HG03432 (cell line): ENCODE measurements around the gene ZSCAN5A.
"Not testable (repeated sequence)": the region's sequence is repeated elsewhere in the genome, so short reads cannot be mapped to it uniquely, and the experiment has no call there.

Source experiments
- ATAC-seq: cut with Tn5 transposase; IDR thresholded peaks from one replicate; pipeline ENCODE4 v1.9.1; 2021; ENCODE audit warnings: mild to moderate bottlenecking, moderate library complexity; ENCODE audit not compliant: unreplicated experiment

The ZSCAN5A gene

DNA sequence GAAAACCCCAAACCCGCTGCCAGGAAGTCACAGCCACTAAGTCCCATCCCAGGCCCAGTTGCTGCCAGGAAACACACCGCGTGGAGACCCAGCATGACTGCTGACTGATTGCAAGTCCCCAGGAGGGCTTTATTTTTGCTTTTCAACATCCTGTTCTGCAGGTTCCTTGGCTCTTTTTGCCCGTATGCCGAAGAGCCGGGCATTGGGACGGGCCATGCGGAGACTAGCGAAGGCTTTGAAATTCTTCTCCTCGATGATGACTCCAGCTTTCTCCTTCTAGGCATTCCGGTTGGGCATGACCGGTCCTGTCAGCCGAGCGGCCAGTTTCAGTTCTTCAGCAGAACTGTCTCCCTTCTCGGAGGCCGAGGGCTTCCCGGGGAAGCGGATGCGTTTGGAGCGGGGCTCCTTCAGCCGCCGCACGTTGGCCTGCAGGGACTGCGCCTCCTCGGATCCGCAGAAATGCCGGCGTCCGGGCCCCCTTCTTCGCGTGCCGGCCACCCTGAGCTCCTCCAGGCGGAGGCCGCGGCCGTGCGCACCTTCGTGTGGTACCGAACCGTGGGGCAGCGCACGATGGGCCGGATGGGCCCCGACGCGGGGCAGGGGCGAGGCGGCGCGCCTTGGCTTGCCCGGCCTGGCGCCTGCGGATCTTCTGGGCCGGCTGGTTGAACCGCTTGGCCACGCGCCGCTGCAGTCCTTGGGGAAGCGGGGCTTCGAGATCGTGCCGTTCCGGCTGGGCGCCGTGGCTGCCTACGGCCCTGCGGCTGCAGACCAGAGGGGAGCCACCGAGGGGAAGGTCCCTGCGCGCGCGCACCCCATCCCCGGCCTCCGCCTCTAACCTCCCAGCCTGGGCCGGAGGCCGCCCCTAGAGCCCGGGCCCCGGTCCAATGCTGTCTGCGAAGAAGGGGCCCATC is 97.3 kb downstream of the ZSCAN5A start:
- ATAC-seq = no peak

DNA sequence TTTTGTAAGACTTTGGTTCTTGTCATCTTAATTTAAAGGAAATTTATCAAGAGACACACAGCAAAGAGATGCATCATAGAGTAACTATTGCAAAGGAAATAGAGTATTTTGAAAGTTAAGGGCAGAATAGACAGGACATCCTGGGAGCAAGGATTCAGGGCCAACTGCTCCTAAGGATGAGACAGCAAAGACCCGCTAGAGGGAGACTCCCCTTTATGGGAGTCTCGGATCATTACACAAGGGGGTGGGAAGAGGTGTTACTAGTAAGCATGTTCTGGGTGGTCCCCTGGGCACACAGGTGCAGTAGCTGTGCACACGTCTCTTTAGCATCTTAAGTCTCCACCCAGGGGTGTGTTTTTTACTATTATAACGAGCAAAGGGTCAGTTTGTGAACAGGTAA is 102.9 kb downstream of the ZSCAN5A start:
- ATAC-seq = no peak

DNA sequence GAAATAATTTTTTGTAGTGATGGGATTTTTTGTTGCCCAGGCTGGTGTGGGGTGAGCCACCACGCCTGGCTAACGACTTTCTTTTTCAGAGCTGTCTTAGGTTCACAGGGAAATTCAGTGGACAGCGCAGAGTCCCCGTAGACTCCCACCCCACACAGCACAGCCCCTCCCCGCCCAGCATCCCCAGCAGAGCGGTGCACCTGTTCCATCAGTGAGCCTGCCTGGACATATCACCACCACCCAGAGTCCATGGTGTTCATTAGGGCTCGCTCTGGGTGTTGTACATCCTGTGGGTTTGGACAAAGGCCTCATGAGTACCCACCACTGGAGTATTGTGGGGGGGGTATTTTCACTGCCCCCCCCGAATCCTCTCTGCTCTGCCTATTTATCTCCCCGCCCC is 104.6 kb downstream of the ZSCAN5A start:
- ATAC-seq = not testable (repeated sequence)

DNA sequence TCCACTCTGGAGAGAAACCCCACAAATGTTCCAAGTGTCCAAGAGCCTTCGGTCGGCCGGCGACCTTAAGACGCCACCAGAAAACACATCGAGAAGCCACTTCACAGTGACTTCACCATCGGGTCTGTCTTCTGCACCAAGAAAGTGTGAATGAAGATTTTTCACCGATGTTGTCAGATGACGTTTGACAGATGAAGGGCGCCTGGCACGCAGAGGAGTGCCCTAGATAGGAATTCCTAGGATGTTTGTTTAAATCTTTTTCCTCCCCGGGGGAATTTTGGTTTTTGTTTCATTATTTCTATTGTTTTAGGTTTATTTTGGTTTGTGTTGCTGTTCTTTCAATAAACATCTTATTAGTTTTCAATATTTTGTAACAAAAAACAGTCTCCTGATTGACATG is 105.5 kb downstream of the ZSCAN5A start:
- ATAC-seq = no peak

DNA sequence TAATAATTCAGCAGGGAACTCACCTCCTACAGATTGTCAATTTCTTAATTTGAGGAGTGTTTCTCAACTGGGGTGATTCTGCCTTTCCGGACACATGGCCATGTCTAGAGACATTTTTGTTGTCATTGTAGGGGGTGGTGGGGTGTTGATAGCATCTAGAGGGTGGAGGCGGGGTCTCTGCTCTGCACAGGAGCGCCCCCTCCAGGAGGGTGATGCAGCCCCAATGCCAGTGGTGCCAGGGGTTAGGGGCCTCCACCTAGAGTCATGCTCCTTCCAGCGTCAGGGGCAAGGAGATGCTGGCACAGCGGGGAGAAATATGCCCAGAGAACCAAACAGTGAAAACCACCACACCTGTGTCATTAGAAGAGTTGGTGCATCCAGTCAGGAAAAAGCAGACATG is 107.1 kb downstream of the ZSCAN5A start:
- ATAC-seq = not testable (repeated sequence)

GRCh38 chr19:56201973-56202372 is 112.7 kb downstream of the ZSCAN5A start, which contains the start of gene ZSCAN5C:
TSS of gene ZSCAN5C (plus strand) at chr19:56202273. CDS start at chr19:56205914, 3,641 bp downstream.
- no peak for ATAC-seq

GRCh38 chr19:56199687-56200086 is 115.0 kb downstream of the ZSCAN5A start:
- no peak for ATAC-seq

DNA sequence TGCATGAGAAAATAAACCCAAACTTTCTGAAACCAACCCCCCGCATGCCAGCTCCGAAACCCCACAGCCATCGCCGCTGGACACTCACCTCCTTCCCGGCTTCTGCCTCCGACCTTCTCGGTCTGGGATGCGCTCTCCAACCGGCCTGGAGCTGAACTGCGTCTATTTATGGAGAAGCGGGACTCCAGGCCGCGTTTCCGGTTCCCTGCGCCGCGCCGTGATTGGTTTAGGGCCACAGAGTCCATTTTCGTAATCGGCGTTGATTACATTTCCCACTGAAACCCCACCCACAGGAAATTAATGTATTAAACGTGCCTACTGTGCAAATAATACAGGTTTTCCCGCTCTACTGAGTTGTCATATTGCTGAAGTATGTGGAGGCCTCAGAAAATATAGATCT is 117.0 kb downstream of the ZSCAN5A start, which contains the start of gene ZSCAN5B:
Gene ZSCAN5B (minus strand): TSS at position 138 of the 400 bp plus-strand sequence. CDS start 4,731 bp downstream, outside the sequence.
- not testable (repeated sequence) for ATAC-seq

DNA sequence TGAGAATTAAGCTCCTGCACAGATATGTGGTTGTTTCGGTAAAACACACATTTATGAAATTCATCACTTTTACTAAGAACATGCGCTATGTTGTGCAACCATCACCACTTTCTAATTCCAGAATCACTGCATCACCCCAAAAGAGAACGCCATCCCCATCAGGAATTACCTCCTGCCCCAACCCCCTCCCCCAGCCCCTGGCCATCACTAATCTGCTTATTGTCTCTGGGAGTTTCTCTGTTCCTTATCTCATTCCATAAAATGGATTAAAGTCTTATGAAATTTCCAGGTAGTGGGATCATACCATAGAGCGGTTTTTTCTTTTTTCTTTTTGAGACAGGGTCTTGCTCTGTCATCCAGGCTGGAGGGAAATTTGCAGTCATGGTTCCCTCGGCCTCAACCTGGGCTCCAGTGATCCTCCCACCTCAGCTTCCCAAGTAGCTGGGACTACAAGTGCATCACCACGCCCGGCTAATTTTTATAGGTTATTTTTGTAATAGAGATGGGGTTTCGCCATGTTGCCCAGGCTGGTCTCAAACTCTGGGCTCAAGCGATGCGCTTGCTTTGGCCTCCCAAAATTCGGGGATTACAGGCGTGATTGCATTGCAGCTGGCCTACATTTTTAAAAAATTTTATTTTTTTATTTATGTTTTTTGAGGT is 120.5 kb downstream of the ZSCAN5A start:
- ATAC-seq = no peak

DNA sequence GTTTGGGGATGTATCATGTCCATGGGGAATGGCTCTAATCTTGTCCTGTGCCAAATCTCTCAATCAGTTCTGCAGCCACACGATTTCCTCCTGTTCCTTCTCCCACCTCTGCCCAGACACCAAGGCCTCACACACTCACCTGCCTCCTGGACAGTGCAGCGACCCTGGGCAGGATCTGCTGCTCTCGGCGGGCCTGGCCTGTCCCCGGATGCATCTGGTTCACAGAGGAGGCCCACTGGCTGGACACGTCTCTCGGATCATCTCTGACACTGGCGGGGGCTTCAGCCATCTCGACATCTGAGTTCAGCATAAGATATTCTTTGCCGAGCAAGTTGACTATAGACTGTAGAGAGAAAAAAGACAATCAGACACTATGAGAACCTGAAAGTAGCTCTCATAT is 122.9 kb downstream of the ZSCAN5A start:
- ATAC-seq = no peak

DNA sequence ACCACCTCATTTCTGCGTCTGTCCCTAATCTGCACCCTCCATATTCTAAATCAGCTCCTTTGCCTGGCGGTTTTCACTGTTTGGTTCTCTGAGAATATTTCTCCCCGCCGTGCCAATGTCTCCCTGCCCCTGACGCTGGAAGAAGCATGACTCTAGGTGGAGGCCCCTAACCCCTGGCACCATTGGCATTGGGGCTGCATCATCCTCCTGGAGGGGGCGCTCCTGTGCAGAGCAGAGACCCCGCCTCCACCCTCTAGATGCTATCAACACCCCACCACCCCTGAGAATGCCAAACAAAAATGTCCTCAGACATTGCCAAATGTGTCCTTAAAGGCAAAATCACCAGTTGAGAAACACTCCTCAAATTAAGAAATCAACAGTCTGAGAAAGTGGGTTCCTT is 123.5 kb downstream of the ZSCAN5A start:
- no peak for ATAC-seq

GRCh38 chr19:56189785-56190184 is 124.9 kb downstream of the ZSCAN5A start:
- ATAC-seq = no peak

- ATAC-seq = no peak
Measured at GRCh38 chr19:56177564-56178243, 136.9 kb downstream of the ZSCAN5A start.

- ATAC-seq = no peak
Measured at GRCh38 chr19:56176881-56177280, 137.8 kb downstream of the ZSCAN5A start.

GRCh38 chr19:56176310-56176709 is 138.3 kb downstream of the ZSCAN5A start:
- ATAC-seq = not testable (repeated sequence)

DNA sequence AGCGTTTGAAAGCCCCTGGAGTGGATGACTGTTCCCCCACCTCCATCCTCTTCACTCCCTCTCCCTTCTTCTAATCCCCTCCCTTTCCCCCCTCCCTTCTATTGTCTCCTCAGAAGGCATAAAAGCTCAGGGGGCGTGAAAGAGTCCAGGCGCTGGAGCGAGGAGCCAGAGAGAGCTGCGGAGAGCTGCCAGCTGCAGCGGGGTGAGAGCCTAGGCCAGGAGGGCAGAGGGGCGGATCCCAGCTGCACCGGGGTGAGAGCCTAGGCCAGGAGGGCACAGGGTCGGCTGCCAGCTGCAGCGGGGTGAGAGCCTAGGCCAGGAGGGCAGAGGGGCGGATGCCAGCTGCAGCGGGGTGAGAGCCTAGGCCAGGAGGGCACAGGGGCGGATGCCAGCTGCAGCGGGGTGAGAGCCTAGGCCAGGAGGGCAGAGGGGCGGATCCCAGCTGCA is 138.8 kb downstream of the ZSCAN5A start, which contains the start of gene GALP:
Gene GALP (plus strand): TSS at position 148 of the 447 bp plus-strand sequence. CDS start 1,101 bp downstream, outside the sequence.
- ATAC-seq = not testable (repeated sequence)

GRCh38 chr19:56174550-56174949 is 140.1 kb downstream of the ZSCAN5A start:
- ATAC-seq = no peak

DNA sequence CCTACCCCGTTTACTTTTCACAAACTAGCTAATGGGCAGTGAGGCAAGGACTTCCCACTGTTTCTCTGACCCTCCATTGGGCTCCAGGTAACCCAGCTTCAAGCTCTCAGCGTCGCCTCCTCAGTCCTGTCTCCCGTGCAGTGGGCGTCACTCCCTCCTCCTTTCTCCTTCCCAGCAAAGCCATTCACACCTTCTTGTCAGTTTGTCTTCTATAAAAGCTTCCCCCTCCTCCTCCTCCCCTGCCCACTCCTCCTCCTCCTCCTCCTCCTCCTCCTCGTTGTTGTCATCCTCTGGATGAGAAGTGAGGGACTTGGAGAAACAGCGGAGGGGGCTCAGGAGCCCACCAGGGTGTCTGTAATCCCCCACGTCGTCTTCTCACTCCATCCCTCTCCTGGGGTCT is 140.6 kb downstream of the ZSCAN5A start:
- ATAC-seq = no peak
